Peyer's patch (tissue), 4 donors: ENCODE measurements around the gene SH3RF3.

Experiments used
- POLR2A ChIP-seq, 2 donors: fragments of 450-650 bp; IDR thresholded peaks; one replicate each; pipeline ENCODE4 v1.5.1; 2017; ENCODE audit warnings: antibody characterized with exemption in 2 of 2, mild to moderate bottlenecking in 2 of 2, moderate library complexity in 2 of 2
- TF ChIP-seq, protein P1 (sequence below), 6 experiments: fragments of 450-650 bp in 4 of 6; fragments of 200-600 bp in 2 of 6; sonication (generic) in 1 of 6; IDR thresholded peaks; one replicate each; pipeline ENCODE4 v1.5.1; 2017 to 2019; ENCODE audit warnings: antibody characterized with exemption in 6 of 6, mild to moderate bottlenecking in 3 of 6, moderate library complexity in 1 of 6

- TF ChIP-seq, protein P1, sequence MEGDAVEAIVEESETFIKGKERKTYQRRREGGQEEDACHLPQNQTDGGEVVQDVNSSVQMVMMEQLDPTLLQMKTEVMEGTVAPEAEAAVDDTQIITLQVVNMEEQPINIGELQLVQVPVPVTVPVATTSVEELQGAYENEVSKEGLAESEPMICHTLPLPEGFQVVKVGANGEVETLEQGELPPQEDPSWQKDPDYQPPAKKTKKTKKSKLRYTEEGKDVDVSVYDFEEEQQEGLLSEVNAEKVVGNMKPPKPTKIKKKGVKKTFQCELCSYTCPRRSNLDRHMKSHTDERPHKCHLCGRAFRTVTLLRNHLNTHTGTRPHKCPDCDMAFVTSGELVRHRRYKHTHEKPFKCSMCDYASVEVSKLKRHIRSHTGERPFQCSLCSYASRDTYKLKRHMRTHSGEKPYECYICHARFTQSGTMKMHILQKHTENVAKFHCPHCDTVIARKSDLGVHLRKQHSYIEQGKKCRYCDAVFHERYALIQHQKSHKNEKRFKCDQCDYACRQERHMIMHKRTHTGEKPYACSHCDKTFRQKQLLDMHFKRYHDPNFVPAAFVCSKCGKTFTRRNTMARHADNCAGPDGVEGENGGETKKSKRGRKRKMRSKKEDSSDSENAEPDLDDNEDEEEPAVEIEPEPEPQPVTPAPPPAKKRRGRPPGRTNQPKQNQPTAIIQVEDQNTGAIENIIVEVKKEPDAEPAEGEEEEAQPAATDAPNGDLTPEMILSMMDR (IDR thresholded peaks at IDR 0.05): peak in 3 of 6 experiments; percentile 25 to 43 (median 32)
- no peak for TF ChIP-seq POLR2A (IDR thresholded peaks at IDR 0.05)
Observed at GRCh38 chr2:109423556-109424359, 294.8 kb downstream of the SH3RF3 start.
